ENCODE results near the gene ETV3.
"Not testable (repeated sequence)": the region's sequence is repeated elsewhere in the genome, so short reads cannot be mapped to it uniquely, and the experiment has no call there.

Gene ETV3

DNA sequence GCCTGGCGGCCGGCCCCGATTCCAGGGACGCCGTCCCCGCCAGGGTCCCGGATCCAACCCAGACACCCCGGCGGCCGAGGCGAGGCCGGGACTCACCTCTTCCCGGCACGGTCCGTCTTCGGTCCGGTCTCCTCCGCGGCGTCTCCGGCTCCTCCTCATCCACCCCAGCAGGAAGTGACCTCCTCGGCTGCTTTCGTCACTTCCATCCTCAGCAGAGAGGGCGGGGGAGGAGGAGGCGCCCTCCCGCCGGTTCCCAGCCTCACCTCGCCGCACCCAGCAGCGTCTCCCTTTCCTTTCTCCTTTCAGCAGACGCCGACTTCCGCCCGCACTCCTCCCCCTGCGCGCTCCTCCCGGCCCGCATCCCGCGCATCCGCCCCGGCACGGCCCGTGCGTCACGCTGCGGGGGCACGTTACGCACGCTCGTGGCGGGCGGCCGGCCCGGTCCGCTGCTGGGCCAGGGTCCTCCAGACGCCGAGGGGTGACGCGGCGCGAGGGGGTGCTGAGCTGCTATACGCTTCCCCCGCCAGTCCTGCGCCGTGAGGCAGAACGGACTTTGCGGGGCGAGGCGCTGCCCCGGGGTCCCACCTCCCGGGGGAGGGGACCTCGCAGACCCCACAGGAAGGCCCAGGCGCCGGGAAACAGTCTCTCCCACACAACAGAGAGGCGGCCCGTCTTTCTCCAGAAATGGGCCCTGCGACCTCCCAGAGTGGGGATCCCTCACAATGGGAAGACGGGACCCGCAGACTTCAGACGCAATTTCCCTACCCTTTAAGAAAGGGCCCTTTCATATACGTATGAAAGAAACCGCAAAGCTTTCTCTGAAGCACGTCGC, at the start of gene ETV3:
Gene ETV3 (minus strand): TSS at position 176 of the 832 bp plus-strand sequence. CDS start 2,043 bp downstream, outside the sequence.
- DNase-seq (ENCODE audit: low spot score), result peak; percentile 95

DNA sequence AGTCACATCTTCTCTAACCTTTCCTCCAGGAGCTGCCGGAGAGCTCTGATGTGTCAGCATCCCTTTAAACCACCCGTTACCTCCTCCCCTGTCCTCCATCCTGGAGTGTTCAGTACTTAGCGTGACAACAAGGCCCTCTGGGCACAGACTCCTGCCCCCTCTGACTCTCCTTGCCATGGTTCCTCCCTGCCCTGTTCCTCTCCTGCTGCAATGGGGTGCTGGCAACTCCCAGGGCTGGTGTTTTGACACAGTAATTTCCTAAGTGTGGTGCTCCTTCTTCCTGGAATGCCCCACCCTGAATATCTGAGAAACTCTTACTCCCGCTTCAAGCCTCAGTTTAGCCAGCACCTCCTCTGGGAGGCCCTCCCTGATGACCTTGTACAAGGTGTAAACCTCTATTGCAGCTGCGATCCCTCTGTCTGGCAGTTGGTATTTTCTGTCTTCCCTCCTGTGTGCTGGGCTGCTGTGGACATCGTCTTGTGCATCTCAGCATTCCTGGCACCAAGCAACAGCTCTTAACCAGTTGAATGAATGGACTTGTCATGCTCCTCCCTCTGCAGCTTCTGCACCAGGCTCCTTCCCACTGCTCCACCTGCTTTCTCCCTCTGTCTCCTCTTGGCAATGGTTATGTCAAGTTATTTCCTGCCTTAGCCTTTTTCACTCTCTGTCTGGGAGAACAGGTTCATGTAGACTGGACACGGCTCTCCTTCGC, 48.2 kb upstream of the ETV3 start:
- DNase-seq (ENCODE audit: low spot score), result no peak

- no peak for DNase-seq (ENCODE audit: low spot score)
These were observed 45.7 kb upstream of the ETV3 start for GRCh38 chr1:157183870-157184269.

GRCh38 chr1:157182371-157182770, 44.2 kb upstream of the ETV3 start:
- not testable (repeated sequence) for DNase-seq (ENCODE audit: low spot score)

DNA sequence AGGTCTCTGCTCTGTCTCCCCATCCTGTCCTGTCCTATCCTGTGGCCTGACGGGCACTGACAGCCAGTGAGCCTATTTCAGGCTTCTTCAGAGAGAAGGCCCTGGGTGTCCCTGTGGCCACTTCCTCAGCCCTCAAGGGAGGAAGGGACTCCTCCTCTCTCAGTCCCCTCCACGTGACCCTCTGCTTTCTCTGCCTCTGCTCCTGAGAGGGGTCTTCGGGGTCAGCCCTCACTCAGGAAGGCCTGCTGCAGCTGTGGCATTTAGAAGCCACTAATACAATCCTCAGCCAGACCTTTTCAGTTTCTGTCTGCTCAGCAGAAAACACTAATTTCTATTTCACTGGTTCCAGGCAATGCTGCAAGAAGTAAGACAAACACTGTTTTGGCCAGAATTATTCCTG, 43.6 kb upstream of the ETV3 start:
- no peak for DNase-seq (ENCODE audit: low spot score)

DNA sequence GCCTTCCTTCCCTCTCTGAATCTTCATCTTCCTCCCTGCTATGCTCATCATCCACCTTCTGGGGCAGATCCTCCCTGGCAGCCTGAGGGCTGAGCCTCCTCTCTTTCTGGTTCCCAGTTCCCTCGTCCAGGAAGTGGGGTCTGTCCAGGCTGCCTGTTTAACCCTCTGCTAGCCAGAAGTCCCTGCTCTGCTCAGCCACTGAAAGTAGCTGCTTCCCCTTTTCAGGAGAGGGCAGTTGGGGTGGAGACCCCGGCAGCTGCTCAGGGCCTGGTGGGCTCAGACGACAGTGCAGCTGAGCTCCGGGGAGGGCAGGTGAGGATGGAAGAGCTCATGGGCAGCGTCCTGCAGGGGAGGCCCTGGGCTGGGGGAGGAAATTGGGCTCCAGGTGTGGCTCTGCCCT, 43.1 kb upstream of the ETV3 start:
- no peak for DNase-seq (ENCODE audit: low spot score)

- no peak for DNase-seq (ENCODE audit: low spot score)
These were observed 40.3 kb upstream of the ETV3 start for GRCh38 chr1:157178490-157178889.

GRCh38 chr1:157177733-157178394, 39.7 kb upstream of the ETV3 start:
- DNase-seq (ENCODE audit: low spot score), result no peak

DNA sequence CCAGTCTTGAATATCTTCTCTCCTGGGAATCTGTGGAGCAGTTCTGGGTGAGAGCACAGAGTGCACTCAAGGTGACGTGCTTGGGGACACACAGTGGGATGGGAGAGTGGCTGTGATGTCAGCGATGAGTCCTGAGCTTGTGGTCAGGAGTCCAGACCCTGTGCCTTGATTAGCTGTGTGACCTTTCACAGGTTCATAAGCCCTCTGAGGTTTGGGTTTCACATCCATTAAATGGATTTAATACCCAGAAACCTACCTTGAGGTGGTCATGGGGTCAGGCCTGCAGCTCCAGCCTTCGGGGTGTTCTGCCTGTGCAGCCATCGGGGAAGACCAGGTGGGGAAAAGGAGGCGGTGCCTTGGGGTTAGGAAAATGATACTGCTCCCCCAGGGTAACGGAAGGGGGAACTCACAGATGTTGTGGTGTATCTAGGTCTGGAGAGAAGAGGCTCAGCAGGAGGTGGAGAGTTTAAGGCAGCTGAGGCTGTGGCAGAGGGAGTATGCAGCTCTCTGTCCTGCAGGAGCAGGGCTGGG, 38.5 kb upstream of the ETV3 start:
- DNase-seq (ENCODE audit: low spot score), result no peak

DNA sequence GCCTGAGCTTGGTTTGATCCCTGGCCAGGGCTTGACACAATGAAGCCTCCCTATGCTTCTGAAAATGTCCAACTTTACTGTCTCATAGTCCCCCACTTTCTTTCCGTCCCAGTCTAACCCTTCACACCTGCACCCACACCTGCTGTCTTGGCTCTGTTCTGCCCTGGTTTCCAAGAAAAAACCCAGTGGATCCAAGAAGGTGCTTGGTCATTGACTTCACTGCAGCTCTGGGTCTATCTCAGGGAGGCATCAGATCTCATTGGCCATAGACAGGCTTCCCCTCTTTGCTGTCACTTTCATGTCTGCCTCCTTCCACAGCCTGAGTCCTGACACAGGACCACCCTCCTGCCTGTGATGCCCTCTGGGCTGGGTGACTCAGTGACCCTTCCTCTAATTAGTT, 37.8 kb upstream of the ETV3 start:
- DNase-seq (ENCODE audit: low spot score), result no peak

- DNase-seq (ENCODE audit: low spot score), result no peak
These were observed 35.8 kb upstream of the ETV3 start for GRCh38 chr1:157173900-157174410.

GRCh38 chr1:157173241-157173640, 35.0 kb upstream of the ETV3 start:
- DNase-seq (ENCODE audit: low spot score), result not testable (repeated sequence)

GRCh38 chr1:157172591-157172990, 34.4 kb upstream of the ETV3 start:
- not testable (repeated sequence) for DNase-seq (ENCODE audit: low spot score)

DNA sequence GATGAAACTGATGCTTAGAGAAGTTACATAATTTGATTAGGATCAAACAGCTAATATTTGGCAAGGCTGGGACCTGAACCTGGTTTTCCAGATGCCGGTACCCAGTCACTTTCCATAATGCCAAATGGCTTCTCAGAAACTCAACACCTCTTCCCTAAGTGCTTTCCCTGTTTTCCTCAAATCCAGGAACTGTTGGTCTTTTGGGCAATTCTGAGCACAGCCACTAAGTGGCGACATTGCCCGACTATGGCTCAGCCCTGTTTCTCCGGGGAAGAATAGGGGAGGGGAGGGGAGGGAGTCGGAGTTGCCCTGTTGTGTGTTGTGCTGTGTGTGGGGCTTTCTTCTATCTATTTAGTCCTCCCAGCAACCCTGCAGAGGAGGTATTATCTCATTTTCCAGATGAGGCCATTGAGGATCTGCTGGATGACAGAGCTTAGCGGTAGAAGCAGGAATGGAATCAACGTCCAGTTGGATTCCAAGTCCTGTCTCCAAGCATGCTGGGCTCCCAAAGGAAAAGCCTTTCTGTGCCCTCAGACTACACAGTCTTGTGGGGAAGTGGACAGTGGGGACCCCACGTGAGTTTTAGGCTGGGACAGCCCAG, 33.8 kb upstream of the ETV3 start:
- DNase-seq (ENCODE audit: low spot score), result not testable (repeated sequence)

- peak; percentile 39 for DNase-seq (ENCODE audit: low spot score)
These were observed 32.7 kb upstream of the ETV3 start for GRCh38 chr1:157170677-157171515.

DNA sequence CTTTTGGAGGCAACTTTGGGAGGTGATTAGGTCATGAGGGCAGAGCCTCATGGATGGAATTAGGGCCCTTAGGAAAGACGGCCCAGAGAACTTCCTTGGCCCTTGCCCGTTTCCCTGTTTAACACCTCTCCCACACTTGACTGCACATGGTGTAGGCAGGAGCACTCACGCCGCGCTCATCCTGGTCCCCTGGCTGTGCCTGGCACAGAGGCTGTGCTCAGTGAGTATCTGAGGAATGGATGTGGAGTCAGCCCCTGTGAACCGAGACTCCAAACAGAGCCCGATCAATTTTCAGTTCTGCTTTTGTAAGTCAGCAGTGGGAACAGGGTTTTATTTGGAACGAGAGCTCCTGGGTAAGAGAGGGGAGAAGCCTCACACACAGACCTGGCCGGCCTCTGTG, 29.8 kb upstream of the ETV3 start:
- no peak for DNase-seq (ENCODE audit: low spot score)

DNA sequence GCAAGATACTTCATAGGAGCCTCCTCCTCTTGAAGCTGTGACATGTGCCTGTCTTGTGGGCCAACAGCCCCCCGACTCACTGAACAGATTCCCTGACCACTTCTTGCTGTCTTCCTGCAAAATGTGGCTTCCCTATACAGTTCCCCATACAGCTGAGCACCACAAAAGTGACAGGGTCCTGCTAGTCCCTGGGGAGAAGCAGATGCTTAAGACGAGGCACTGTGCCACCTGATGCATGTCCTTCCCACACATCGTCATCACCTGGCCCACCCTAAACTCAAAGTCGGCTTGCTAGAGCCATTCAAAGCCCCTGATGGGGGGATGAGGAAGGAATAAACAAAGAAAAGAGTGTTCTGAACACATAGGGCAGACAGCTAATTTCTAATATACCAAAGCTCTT, 29.2 kb upstream of the ETV3 start:
- no peak for DNase-seq (ENCODE audit: low spot score)

- DNase-seq (ENCODE audit: low spot score), result no peak
These were observed 28.4 kb upstream of the ETV3 start for GRCh38 chr1:157166590-157166989.

DNA sequence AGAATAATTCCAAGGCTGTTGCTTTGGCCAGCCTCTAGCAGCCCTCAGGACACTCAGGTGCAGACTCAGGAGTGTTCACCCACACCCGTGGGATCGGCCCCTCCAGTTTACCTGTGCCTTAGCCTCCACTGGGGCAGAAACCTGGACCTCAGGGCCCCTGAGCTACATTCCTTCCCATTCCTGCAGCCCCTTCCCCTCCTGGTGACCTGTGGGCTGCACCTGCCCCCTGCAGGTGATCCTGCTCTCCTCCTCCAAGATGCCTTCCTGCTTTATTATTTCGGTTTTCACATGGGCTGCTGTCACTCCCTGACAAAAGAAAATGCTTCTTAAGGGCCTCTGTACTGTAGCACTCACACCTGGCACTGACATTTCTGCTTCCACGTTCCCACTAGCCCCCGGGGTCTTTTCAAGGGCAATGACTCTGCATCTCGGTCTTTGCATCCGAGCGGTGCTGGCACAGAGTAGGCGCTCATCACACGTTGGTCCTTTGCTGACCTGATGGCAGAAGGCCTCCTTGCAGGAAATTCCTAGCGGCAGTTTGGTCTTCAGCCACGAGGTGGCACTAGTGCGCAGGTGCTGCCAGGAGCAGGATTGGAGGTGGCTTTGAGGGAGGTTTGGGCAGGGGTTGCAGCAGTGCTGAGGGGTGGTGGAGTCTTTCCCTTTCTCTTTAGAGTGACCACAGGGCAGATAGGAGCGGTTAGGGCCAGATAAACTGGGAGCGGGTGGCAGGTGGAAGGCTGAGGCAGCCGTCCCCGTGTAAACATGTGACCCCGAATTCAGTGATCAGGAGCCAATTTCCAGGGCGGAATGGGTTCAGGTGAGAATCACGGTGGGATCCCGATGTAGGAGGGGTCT, 25.3 kb upstream of the ETV3 start:
- peak; percentile 88 for DNase-seq (ENCODE audit: low spot score)

GRCh38 chr1:157162345-157162744, 24.1 kb upstream of the ETV3 start:
- DNase-seq (ENCODE audit: low spot score), result no peak
